Hippocampal formation (tissue), 2 donors: ENCODE measurements around the gene TTC7B.

Experiments used
- DNase-seq, 2 donors: peaks; one replicate each; lab custom pipeline; 2025; lab: John Stamatoyannopoulos, UW

The TTC7B gene

DNA sequence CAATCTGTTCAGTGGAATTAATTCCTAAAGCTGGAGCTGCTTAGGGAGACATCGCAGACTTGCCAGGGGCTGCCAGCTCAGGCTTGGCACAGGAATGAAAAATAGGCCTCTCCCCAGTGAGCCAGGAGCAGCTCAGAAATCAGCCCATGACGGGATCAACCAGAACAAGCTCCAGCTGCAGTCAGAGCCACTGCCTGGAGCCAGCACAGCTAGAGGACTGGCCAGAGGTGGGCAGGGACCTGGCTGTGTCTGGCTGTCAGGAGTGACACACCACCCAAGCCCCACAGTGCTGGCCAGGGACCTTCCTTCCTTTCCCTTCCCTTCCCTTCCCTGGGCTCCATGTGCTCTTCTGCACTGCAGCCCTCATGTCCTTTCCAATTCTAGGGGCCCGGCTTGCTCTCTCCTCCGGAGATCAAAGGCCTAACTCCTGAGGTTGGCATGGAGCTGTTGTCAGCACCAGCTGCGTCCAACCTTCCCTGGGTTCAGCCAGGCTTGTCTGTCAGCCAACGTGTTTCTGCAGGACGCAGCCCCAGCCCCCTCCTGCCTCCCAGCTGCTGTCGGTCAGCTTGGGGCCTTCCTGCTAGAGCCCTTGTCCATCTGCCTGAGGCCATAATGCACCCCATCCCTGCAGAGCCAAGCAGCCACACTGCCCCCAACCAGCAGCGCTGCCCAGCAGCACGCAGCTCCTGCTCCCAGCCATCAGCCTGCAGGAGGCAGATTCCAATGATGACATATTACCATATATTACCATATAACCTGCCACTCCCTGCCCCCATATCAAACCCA, 270.1 kb downstream of the TTC7B start:
- peak; percentile 62 to 65 for DNase-seq

DNA sequence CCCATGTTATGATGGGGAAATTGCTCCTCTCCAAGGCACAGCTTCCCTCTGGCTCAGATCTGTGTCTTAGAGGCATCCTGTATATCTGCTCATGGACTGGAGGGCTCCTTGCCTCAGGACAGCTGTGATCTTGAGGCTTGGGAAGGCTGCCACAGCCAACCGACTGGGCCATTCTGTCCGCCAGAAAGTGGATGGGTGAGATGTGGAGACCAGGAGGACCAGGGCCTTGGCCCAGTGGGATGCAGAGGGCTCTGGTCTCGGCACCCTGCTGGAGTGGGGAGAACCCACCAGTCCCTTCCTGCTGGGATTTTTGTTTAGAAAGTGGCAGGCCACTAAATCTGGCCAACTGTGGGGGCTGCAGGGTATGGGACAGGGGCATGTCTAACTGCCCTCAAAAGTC, 270.8 kb downstream of the TTC7B start:
- no peak for DNase-seq

DNA sequence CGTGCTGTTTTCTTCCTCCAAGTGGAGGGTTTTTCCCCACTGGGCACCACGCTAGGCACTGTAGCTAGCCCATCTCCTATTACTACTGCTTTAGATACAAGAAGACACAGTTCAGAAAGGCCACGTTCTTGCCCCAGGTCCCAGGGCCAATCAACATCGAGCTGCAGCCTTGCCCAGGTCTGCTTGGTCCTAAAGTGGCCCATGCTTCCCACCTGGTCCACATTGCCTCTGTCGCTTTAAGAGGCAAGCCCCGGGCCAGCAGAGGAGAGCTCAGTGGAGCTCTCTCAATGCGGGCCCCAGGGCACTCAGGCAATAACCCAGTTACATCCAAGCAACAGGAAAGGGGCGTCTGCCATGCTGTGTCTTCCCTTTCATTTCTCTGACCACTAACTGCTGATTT, 271.3 kb downstream of the TTC7B start:
- DNase-seq = no peak

DNA sequence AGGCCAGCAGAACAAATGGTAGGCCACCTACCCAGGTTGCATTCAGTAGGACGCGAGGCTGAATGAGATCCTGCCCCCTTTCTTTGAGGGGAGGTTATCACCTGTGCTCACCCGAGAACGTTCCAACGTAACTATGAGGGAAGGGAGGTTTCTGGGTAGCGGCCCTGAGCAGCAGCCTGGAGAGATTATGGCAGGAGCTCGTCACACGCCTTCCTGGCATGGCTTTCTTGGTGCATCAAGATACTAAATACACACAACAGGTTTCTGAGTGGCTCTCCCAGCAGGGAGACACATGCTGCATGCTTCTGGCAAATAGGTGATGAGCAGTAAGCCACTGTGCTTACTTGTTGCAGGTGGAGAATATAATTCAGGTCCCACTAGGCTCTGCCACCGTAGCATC, 271.7 kb downstream of the TTC7B start:
- no peak for DNase-seq

DNA sequence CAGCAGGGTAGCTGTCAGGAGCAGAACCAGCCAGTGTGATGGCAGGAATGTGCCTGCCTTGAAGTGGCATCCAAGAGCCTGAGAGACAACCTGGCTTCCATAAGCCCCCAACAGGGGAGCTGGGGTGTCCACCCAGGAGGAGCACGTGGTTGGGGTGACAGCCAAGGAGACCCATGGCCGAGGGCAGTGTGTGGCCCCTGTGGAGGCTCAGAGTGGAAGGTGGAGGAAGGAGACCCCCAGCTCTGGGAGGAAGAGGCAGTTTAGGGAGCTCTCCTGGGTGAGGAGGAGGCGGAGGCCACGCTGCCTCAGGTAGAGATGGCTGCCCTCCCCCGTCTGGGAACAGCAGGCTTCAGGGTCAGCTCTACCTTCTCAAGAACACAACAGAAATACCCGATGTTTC, 272.4 kb downstream of the TTC7B start:
- no peak for DNase-seq

DNA sequence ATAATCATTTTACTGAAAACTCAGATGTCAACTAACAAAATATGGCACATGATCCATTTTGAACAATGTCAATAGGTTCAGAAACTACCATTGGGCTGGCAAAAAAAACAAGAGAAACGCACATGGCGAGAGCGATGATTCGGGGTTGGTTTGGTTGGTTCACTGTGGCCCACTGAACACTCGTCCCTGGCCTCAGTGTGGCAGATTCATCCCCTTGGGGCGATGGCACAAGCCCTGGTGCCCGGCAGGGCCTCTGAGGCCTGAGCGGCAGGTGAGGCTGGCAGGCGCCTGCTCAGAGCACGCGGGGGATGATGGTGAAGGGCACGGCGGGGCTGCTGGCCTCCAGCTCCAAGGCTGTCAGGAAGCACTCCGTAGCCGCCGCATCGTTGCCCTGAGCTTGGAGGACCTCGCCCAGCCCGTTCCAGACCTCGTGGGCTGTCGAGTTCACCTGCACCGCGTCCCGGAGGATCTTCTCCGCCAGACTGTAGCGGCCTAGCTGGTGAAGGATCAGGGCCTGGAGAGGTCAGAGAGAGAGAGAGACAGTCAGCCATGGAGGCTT, 275.1 kb downstream of the TTC7B start:
- no peak for DNase-seq

DNA sequence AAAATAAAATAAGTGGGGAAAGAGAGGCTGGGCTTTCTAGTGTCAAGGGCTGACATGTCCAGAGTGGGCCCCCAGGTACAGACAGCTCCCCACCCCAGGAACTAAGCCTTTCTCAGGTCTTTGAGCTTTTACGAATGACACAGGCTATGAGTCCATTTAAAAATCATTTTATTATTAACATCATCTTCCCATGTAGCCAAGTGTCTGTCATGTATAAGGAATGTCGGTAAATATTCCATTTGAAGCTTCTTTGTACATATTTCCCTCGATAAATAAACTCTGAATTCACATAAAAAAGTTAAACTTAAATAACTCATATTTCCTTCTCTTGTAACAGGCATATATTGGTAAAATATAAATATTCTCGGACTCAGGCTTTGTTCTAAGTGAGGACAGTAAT, 275.8 kb downstream of the TTC7B start:
- no peak for DNase-seq

DNA sequence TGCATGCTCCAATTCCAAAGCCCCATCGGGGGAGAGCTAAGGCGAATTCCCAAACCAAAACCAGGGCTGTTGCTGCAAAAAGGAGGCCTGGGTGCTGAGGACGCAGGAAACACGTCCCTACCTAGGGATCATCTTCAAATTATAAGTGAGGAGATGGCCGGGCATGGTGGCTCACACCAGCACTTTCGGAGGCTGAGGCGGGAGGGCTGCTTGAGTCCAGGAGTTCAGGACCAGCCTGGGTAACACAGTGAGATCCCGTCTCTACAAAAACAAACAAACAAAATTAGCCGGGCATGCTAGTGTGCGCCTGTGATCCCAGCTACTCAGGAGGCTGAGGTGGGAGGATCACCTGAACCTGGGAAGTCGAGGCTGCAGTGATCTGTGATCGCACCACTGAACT, 276.2 kb downstream of the TTC7B start:
- DNase-seq = no peak

DNA sequence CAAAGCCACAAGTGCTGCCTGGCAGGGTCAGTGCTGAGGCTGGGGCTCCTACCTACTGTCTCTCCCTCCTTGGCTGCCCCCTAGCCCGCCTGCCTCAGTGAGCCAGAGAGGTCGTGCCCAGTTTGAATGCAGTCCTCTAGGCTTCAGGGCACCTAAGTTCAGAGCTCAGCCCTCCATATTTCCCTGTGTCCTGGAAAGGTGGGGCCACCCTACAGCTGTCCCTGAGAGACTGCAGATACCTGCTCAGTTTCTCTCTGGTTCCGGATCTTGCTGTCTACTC, 276.8 kb downstream of the TTC7B start:
- DNase-seq = no peak

DNA sequence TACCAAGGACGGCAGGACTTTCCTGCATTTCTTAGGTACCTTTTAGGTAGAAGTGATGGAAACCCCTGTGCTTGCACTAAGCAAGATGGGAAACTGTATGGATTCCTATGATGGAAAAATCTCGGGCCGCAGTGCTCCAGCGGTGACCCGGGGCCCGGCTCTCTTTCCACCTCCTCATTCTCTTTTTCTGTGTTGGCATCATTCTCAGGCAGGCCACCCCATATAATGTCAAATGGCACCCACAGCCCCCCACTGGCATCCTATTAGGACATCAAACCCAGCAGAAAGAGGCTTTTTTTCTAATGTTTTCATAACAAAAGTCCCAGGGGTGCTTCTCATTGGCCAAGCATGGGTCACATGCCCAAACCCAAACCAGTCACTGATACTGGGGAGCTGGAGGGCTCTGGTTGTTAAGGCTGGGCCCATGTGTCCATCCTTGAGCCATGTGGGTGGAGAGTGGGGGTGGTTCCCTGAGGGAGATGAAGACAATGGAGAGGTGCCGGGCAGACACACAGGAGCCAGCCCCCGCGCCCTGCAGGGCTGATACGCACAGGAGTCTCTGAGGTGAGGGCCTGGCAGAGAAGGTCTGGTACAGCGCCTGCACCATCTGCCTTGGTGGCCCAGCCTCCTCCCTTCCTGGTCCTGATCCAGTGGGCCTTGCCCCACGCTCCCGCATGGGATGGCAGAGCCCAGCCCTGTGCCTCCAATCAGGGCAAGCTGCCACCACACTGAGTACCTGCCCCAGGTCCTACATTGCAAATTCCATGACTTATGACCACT, 277.3 kb downstream of the TTC7B start:
- no peak for DNase-seq

DNA sequence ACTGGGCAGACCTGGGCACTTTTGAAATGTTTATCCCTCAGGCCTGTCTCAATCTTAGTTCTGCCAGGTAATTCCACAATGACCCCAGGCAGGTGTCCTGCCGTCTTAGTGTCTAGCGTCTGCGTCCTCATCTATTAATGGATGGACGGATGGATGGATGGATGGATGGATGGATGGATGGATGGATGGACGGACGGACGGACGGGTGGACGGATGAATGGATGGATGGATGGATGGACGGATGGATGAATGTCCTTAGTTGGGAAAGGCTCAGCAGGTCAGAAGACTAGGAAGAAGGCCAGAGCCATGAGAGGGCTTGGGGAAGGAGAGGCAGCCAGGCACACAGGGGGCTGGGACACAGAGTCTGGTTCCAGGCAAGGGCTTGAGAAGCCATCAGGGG, 278.1 kb downstream of the TTC7B start:
- DNase-seq = no peak

DNA sequence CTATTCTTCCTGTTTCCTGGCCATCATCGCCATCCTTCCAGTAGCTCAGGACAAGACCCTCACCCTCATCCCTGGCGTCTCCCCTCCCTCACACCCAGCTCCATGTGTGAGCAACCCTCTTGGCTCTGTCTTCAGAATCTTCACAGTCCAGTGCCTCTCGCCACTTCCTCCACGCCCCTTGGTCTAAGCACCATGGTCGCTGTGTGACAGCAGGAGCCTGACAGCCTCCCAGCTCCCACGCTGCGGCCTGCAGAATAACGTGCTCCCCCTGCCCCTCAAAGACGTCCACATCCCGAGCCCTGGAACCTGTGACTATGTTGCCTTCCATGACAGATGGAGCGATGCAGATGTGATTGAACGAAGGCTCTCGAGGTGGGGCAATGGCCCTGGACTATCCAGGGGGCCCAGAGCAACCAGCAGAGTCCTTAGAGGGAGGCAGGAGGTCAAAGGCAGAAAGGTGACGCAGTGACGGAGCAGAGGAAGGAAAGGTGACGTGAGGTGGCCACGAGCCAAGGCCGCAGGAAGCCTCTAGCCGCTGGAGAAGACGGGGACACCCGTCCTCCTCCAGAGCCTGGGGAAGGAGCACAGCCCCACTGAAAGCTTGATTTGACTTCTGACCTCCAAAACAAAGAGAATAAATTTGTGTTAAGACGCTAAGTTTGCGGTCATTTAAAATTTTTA, 279.6 kb downstream of the TTC7B start:
- DNase-seq = no peak

DNA sequence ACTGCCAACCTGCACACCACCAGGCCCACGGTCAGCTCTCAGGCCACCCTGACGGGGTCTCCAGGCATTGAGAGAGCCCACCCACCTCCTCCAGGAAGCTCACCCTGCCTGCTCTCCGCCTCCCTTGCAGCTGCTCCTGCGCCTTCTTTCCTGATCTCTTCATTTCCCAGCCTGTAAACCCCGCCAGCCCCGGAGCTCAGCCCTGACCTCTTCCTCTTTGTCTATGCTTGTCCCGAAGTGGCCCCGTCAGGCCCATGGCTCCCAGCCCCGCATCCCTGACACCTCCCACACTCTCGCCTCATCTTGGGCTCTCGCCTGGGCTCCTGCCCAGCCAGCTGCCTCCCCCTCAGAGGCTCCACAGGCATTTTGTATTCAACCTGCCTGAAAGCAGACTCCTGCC, 280.1 kb downstream of the TTC7B start:
- DNase-seq = peak; percentile 39 to 63

DNA sequence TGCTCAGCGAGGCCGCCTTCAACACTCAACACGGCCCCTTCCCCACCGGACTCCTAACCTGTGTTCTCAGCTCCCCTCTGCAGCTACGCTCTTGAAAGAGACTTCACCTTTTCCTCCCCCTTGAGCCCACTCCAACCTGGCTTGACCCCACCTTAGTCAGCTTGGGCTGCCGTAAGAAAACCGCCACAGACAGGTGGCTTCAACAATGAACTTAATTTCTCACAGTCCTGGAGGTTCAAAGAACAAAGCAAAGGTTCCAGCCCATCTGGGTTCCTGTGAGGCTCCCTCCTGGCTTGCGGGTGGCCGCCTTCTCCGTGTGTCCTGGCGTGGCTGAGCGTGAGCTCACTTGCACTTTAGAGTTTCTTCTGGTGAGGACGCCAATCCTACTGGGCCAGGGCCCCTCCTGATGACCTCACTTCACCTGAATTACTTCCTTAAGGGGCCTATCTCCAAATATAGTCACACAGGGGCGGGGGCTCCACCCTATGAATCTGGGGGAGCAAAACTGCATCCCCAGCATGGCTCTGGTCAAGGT, 280.6 kb downstream of the TTC7B start:
- DNase-seq = no peak

DNA sequence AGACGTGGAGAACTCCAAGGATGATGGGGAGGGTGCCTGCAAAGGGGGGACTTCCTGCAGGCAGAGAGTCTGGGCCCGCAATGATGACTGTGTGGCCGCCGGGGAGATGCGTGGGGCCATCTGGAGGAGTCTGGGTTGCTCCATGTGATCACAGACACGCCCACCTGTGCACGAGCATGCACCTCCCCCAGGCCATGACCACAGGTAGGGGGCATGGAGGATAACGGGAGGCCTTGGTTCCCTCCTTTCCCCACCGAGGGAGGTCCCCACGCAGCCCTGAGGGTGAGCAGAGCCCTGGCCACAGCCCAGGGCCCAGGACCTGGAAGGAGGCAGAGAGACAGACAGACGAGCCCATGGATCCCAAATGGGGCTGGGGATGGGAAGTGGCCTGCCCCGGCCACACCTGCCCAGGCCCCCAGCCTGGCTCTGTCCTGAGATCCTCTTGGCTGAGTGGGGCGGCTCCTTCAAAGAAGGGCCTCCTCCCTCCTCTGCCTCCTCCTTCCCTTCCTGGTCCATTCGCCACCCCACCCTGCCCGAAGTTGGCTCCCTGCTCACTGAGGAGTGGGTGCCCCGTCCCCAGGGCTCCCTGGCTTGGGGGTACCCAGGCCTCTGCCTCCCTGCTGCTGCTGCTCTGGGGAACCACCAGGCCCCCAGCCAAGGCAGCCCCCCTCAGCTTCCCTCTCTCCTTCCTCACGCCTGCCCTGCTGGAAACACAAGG, 281.2 kb downstream of the TTC7B start:
- DNase-seq = no peak

DNA sequence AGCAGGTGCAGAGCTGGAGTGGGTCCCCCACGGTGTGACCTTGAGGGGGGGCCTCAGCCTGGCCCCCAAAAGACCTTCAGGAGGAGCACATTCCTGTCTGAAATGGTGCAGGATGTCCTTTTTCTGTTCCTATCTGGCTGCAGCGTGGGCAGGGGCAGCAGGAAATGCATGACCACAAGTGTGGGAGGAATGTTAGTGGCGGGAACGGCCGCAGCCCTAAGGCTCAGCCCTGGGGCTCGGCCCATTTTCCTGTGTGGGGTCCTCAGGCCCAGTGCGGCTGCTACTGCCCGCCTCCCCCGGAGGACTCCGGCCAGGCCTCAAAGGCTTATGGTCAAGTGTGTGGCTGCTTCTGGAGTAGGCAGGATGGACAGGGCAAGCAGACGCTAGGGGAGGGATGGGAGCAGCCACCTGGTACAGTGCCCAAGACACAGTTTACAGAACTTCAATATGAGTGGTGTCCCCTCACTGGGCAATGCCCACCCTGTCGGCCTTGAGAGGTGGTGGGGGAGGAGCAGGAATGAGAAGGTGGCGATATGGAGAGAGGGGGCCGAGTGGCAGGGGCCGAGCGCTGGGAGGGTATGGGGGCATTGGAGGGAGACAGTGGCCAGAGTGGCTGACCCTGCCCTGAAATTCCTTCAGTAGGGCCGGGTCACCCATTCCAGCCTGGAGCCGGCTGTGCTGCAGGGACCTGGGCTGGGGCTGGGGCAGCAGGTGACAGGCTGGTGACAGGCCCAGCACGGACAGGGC, 282.0 kb downstream of the TTC7B start:
- no peak for DNase-seq

DNA sequence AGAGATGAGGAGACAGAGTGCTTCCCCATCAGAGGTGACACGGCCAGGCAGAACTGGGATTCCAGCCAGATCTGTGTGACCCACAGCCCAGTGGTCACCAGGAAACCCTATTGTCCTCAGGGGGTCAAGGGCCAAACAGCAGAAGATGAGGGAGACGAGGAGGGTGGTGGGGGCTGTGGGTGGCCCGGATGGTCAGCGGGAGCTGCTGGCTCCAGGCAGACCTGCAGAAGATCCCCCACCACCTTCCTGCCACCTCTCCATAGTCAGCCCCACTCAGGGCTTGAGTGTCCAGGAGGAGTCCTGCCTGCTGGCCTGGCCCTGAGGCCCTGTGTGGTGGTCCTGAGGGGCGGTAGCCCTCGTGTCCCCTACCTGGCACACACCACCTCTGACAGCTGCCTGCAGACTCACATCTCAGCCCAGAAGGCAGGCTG, 282.6 kb downstream of the TTC7B start:
- DNase-seq = no peak

DNA sequence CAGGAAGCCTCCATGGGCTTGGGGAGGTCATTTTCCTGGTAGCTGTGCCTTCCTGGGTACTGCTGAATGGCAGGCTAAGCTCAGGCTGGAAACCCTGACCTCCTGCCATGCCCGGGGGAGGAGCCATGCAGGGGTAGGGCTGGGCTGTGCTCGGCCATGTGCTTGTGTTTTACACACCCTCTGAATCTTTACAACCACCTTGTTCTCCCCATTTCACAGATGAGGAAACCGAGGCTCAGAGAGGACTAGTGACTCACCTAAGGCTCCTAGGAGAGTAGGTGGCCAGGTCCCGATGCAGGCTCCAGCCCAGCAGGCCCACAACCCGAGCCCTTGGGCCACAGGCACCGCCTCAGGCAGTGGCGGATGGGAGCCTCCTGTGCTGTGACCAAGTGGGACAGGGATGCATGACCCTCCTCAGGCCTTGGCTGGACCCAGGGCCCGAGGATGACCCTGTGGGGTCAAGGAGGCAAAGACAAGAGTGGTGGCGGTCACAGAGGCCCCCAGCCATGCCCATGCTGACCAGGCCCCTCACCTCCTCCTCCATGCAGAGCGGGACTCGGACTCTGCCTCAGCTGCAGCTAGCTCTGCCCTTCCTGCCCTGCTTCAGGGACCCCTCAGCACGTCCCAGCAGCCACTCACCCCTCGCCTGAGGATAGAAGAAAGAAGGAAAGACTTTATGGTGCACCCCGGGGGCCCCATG, 283.3 kb downstream of the TTC7B start:
- DNase-seq = no peak

DNA sequence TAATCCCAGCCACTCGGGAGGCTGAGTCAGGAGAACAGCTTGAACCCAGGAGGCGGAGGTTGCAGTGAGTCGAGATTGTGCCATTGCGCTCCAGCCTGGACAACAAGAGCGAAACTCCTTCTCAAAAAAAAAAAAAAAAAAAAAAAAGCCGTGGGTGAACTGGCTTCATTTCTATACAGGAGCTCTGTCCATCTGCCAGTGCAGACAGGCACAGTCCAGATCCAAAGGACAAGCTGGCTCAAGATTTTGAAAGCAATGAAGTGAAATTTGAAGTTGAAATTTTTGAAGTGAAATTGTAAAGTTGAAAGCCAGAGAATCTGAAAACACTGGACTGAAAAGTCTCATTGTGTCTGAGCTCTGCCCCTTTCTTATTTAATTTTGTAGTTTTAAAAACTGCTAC, 284.7 kb downstream of the TTC7B start:
- no peak for DNase-seq

DNA sequence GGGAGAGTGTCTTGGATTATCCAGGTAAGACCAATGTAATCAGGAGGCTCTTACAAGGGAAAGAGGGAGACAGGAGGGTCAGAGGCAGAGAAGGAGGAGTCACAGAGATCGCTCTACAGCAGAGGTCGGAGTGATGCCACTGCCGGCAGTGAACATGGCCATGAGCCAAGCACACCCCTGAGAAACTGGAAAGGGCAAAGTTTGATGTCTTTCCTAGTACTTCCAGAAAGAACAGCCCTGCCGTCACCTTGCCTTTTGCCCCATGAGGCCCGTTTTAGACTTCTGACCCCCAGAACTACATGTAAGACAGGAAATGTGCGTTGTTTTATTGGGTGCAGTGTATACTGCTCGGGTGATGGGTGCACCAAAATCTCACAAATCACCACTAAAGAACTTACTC, 285.7 kb downstream of the TTC7B start:
- no peak for DNase-seq

DNA sequence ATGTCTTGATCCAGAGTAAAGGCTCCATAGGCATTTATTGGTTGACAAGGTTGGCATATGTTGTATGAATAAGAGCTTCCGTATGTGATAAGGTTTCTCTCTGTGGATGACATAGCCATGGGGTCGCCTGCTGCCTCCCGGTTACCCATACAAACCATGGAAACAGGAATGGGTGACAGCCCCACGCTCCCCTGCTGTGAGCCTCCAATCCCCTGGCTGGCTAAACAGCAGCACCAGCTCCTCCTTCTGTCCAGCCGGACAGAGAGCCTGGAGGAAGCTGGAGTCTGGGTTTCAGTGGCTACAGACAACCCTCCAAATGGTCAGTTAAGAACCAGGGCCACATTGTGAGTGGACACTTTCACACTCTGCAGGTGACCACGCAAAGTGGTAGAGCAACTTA, 288.3 kb downstream of the TTC7B start:
- DNase-seq = no peak
